Activated naive CD4-positive, alpha-beta T cell treated with Interleukin-2 at 50 U/mL for 16 hours (primary cell): Measurements from ENCODE around the gene DSPP.

Experiments used
- DNase-seq: peaks from one replicate; pipeline ENCODE4 v3.0.0-alpha.2; 2020

The DSPP gene

DNA sequence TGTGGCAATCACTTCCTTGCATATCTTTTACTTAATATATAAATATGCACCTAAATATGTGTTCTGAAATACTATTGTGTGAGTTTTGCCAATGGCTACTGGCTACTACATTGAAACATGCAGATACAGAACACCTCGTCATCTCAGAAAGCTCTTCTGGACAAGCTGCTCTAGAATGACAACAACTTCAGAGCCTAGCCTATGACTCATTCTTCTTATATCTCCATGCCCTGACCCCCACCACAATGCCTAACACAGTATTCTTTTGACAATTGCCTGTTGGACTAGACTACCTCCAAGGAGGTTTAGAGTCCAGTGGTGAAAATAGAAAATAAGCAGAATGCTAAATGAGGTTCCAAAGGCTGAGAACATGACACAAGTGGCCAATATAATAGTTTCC lies 24.1 kb downstream of the DSPP start:
- DNase-seq, result no peak

DNA sequence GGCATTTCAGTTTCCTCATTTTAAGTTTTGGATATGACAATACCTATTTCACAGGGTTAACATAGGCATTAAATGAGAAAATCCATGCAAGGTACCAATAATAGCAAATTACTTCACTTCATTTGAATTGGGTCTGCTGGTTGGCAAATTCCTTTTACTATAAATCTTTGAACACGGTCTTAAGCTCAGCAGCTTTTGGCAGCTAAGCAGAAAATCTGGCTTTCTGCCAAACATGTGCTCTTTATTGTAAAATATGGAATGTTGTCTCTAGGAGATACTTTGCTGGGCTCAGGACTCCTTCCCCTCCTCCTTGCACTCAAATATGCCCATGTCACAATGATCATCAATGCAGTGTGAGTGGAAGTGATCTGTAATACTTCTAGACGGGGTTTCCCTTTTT lies 24.9 kb downstream of the DSPP start:
- no peak for DNase-seq

DNA sequence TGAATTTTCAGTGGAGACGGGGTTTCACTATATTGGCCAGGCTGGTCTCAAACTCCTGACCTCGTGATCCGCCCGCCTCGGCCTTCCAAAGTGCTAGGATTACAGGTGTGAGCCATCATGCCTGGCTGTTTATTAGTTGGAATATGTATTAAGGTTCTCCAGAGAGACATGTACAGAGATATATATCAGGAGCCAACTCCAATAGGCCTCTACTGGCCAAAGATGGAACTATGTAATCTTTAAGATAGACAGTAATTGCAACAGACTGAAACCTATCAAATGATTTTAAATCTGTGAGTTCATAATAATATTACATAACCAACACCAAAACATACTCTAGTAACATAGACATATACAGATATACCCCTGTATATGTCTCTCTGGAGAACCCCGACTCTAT lies 36.0 kb downstream of the DSPP start:
- no peak for DNase-seq

DNA sequence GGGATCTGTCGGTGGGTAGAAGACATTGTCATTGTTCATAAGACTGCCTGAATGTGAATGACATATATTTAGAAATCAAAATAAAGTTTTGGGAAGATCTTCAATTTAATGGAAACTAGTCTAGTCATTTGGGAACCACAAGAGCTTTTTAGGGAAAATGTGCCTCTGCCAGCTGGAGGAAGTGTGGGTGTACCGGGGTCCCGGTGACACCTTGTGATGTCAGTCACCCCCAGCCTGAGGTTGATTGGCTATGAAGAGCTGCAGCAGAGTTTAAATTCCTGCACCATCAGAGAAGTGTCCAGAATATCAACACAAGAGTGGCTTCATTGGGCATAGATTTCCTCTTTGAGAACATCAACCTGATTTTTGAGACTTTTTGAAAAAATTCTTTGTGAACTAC lies 41.7 kb downstream of the DSPP start, which contains the start of gene DMP1:
Gene DMP1 (plus strand): TSS at position 301 of the 400 bp plus-strand sequence. CDS start 6,213 bp downstream, outside the sequence.
- DNase-seq, result no peak

DNA sequence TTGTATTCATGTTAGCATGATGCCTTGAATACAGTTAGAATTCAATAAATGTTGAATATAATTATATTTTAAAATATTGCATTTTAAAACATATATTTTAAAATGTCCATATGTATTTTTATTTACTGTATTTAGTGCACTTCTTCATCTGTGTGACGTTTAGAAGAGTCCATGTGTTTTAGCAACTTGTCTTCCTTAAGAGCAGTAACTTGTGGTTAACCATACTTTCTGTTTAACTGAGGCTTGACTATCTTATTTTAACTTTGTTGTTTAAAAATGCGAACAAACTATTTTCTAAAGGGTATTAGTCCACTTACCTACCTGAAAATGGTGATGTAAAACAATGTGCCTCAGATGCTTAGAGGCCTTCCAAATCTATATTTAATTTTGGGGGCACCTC lies 42.6 kb downstream of the DSPP start:
- DNase-seq, result no peak

DNA sequence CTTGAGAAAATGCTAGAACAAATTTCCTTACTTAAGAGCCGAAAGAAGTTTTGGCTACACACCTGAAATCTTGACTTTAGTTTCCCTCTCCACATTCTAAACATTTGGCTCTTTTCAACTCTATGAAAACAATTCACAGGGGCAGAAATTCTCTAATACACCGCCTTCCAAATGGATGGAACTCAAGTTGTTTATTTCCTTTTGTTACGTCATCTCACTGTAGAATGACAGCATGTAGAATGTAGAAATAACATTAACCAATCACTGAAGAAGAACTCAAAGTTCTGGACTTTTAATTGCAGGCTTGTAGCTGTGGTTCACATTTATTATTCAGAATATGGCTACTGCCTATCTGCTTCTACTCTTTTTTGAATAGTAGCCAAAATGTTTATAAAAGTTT lies 43.6 kb downstream of the DSPP start:
- no peak for DNase-seq

DNA sequence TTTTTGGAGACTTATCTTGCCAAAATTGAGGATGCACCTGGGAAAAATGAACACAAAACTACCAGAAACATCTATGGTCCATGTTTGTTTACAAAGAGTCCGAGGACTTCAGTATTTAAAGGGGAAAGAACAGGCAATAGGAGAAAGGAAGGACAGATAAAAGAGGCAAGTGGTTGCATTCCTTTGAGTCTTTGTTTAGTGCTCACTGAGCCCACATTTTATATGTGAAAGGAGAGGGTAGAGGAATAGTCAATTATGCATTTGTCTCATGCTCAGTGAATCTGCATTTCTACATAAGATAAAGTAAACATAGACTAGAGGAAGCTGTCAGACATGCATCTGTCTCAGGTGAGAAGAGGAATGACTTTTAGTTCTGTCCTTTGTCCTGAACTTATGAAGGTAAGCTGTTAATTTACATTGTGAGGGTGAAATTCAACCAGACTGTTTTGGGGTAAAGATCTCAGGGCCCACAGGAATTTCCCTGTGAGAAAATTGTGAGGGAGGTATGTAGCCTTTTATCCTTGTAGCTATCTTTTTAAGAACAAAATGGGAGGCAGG lies 46.2 kb downstream of the DSPP start:
- no peak for DNase-seq

DNA sequence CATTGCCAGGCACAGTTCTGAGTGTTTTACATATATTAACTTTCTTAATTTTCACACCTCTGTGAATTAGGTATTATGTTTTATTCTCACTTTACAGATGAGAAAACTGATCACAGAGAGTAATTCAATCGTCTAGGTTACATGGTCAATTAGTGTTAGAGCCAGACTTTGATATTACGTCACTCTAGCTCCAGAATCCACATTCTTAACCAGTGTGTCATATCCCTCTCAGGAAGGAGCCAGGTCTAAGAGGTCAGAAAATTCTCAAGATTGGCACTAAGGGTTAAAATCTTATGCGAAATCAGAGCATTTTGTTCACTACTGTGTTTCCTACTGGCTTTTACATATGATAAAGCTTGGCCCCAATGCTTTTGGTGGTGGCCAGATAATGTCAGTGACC lies 49.2 kb downstream of the DSPP start:
- no peak for DNase-seq

DNA sequence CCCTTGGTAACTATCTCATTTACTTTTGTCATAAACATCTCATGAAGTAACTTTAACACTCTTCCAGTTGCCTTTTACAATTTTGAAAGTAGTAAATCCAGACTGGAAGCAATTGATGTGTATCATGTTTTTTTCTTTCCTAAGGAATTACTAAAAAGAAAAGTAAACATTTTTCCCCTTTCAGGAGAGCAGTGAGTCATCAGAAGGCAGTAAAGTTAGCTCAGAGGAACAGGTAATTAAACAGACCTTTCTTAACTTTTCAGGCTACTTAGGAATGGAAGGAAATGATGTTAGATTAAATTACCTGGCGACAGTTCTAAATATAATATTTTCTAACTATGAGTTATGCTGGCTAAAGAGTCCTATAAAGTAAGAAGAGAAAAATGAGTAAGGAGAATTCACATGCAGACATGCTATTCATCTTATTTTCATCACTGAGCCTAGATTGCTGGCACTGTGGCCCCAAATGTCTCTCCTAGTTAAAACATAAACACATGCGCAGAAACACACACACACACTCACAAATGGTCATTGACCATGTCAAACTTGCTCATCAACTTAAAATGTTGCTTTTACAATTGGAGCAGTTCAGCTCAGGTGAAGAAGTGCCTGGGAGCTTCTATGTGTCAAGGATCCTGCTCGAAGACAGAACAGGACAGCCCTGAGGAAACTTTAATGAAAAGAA lies 51.1 kb downstream of the DSPP start:
- DNase-seq, result no peak

DNA sequence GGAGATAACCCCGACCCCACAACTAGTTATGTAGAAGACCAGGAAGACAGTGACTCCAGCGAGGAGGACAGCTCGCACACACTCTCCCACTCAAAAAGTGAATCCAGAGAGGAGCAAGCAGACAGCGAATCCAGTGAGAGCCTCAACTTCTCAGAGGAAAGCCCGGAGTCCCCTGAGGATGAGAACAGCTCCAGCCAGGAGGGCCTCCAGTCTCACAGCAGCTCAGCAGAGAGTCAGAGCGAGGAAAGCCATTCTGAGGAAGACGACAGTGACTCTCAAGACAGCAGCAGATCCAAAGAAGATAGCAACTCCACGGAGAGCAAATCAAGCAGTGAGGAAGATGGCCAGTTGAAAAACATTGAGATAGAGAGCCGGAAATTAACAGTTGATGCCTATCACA lies 54.5 kb downstream of the DSPP start:
- DNase-seq, result no peak
